ENCODE measurements around the gene PTH2.

PTH2 gene

DNA sequence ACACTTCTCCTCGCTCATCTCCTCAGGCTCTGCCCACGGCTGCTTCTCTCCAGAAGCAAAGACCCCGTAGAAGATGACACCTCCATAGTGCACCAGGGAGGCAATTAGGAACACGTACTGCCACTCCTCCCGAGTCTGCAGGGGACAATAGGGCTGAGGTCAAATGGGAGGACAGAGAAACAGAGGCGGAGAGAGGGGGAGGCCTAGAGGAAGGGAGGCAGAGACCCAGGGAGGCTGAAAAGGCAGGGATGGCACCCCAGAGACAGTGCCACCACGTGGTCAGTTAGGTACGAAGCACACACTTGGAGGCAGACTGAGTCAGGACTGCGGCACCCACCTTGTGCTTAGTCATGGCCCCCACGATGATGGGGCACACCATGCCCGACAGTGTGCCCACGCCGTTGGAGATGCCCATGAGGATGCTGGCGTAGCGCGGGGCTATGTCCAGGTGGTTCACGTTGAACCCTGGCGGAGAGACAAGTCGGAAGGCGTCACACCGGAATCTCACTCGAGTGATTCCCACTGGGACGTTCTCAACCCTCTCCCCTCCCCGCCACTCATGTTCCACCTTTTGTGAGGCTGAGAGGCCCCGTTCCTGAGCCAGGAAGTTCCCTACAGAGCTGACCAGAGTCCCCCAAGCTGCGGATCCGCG is 7.6 kb upstream of the PTH2 start:
- DNase-seq: no peak

DNA sequence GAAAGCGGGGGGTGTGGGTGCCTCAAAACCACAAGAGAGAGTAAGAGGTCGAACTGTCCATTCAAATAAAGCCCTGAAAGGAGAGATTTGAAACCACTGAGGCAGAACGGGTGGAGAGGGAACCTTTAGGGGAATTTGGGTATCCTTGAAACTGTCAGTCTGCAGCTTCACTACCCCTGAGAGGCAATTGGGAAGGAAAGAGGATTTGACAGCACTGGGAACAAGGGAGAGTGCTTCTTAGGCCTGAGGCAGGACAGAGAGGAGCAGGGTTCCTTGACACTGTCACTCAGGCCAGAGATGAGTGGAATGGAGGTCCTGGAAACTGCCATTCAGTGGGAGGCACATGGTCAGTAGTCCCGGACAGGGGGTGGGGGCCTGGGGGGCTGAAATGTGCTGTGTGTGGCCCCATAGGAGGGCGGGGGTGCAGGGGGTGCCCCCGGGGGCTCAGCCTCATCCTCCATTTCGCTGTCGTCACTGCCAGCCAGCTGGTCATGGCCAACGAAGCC is 7.0 kb upstream of the PTH2 start:
- no peak for DNase-seq

DNA sequence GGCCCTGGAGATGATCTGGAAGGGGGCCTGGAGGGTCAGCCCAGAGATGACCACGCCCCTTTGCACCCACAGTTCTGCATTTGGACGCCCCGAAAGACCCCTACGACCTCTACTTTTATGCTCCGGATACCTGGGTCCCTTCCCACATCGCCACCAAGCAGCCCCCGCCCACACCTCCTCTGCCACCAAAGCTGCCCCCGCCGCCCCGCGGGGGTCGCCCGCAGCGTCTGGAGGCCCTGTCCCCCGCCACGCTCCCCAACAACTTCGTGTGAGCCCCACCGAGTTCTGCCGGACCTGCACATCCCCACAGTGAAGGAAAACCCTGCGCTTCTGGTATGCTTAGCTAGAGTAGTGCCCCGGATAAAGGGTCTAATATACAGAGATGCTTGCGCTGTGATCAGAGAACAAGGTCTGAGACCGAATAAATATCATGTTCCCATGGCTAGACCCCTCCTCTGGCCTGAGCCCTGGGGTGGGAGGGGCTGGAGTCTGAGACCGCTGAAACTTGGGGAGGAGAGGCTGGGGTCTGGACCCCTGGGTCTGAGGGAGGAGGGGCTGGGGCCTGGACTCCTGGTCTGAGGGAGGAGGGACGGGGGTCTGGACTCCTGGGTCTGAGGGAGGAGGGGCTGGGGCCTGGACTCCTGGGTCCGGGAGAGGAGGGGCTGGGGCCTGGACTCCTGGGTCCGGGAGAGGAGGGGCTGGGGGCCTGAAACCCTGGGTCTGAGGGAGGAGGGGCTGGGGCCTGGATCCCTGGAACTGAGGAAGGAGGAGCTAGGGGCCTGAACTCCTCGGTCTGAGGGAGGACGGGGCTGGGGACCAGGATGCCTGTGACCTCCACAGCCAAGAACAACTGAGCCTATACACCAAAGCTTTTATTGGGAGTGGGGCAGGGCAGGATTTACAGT is 5.6 kb upstream of the PTH2 start:
- DNase-seq: no peak

DNA sequence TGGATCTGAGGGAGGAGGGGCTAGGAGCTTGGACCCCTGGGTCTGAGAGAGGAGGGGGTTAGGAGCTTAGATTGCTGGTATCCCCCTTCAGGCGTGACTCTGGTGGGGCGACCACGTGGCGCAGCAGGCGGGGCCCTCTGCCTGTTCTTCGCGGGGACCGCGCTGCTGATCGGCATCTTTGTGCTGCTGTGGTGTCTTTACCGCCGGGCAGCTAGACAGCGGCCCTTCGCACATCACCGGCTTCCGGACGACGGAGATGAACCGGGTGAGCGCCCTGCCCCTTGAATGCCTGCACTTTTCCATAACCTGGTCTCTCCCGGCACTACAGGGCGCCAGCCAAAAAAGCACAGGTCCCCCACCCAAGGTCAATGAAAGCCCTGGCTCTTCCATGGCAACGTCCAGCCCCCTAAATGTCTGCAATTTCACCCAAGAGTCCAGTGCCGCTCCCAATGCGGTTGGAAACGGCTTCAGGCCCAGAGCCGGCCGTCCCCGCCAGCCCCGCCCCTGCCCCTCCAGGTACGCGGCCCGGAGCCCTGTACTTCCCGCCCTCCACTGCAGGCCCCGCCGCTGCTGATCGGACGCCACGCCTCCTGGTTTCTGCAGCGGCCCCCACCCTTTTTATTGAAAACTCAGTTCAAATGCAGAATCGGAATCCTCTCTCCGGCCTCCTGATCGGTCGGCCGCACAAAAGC is 4.8 kb upstream of the PTH2 start:
- no peak for DNase-seq

DNA sequence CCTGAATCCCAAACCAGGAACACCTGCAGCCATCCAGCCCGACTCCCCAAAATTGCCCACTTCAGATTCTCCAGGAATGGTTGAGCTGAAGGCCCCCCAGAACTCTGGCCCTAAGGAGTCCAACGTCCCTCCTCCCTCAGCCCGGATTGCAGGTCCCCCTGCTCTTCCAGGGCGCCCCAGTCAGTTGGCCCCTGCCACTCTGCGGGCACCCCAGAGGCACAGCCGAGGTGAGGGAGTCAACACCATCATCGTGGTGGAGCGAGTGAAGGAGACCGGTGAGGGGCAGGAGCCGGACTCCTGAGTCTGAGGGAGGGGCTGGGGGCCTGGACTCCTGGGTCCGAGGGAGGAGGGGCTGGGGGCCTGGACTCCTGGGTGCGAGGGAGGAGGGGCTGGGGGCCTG is 4.1 kb upstream of the PTH2 start:
- no peak for DNase-seq

DNA sequence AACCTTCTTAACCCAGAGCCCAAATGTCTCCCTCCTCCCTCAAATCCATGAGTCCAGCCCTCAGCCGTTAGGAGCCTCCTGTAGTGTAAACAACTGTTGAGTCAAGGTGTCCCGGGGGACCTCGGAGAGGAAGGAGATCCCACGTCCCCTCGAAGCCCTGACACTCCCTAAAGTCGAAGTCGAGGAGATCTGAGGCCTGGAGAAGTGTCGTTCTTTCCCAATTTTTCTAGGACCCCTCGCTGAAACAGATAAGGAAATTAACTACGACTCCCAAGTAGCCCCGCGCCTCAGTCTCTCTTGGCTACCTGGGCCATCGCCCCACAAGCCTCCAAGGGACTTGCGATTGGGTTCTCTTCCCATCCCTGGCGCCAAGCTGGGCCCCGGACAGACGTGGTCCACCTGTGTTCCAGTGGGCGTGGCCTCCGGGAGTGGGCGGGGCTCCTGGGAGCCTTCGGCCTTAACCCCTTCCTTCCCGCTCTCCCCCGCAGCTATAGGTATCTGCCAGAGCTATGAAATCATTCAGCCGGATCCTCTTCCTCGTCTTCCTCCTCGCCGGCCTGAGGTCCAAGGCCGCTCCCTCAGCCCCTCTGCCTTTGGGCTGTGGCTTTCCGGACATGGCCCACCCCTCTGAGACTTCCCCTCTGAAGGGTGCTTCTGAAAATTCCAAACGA is 2.8 kb upstream of the PTH2 start:
- peak; percentile 75 for DNase-seq

DNA sequence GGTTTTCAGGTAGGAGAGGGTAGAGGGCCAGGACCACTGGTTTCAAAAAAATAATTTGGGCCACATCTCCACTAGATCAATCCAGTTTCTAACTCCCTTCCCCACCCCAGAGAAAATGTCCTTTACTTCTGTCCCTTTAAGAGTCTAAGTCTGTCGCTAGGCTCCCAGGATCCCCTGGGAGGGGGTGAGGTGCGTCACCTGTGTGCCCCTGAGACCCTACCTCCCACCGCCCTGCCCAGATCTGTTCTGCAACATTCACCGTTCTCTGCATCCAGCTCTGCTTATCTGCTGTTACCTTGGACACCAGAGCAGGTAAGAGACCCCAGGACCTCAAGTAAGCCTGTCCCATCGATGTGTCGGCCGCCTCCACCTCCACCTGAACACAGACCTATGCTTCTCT is 1.9 kb upstream of the PTH2 start, which contains the start of gene GFY:
TSS of gene GFY (plus strand) at position 211 of the 400 bp plus-strand sequence. CDS start 1,043 bp downstream, outside the sequence.
- DNase-seq: no peak

DNA sequence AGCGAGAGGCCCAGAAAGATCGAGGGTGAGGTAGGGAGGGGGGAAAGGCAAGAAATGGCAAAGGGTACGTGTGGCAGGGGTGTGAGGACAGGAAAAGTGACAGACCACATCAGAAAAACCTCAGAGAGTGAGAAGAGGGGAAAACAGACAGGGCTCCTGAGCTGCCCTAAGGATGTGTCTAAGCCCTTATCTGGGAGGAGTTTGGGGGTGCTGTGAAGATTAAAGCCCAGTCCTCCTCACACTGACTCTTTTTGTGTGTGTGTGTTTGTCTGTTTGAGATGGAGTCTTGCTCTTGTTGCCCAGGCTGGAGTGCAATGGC is 703 bp upstream of the PTH2 start:
- DNase-seq: no peak

DNA sequence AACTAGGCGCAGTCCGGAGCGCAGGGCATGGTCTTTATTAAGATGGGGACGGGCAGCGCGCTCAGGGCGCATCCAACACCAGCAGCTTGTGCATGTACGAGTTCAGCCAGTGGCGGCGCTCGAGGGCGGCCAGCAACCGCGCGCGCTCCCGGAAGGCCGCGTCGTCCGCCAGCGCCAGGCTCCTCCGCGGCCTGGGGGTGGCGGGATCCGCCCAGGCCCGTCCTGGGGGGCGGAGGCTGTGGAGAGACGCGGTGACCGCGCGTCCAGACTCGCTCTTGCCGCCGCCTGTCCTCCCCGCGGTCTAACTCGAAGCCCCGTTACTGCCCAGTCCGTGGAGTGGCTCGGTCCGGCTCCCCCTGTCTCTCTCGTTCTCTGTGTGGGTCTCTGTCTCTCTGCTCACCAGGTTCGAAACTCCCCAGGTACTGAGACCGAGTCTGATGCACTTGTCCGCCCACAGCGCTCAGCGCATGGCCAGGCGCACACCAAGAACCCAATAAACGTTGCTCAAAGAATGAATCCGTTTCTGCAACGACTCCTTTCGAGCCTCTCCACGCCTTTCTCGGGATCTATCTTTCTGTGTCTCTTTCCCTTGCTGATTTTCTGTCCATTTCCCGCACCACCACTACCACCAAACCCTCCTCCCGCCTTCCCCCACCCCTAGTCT is 702 bp downstream of the PTH2 start:
- DNase-seq: peak; percentile 79

DNA sequence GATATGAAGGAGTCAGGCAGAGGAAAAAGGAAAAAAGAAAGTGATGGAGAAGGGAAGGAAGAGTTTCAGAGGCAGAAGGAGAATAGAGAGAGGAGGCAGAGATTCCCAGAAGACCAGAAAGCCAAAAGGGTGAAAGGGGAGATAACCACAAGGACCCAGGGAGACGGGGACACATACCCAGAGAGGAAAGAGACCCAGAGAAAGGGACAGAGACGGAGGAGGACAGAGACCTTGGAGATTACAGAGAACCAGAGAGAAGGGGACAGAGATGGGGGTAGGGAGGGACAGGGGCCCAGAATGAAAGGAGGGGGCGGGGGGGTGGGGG is 1.4 kb downstream of the PTH2 start:
- DNase-seq: no peak

DNA sequence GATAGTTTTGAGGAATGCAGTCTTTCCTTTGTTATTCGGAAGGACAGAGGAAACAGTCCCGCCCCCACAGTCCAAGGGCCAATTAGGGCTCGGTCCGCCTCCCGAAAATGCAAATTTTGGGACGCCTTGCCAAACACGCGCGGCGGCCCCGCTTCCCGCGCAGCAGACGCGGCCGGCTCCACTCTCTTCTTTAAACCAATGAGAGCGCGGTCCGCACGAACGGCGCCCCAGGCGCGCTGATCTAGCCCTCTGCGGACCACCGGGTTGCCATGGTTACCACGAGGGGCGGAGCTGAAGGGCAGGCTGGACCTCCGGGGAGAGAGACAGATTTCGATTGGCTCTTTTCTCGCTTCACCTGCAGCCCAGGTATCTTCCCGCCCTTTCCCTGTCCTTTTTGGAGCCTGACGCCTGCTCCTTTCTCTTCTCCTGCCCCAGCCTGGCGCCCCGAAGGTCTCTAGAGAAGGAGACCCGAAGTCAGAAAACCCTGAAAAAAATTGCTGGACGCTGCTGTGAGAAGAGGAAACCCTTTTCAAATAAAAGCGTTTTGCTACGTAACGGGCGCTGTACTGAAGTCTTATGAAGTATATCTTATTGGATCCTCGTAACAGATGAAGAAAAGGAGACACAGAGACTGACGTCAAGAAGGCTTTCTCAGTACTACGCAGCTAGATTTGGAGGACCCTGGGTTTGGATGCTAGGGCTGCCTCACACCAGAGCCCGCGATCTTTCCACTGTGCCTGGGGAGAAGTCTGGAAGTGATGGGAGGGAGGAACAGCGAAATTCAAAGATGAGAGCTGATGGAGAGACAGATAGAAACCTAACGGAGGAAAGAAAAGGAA is 2.0 kb downstream of the PTH2 start:
- DNase-seq: peak; percentile 77

DNA sequence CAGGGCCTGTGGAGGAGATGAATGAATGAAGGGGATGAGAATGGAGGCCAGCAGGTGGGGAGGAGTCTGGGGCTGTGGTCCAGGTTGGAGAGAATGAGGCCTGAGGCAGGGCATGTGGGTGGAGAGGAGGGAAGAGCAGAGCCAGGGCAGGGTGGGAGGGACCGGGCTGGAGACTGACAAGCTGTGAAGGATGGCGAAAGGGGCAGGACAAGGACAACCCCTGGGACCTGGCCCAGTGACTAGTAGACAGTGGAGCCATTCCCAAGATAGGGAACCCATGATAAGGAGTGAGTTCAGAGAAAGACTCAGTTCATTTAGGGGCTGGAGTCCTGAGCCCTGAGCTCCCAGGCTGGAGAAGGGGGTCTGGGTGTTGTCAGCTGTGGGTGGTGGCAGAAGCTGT is 3.0 kb downstream of the PTH2 start:
- no peak for DNase-seq

DNA sequence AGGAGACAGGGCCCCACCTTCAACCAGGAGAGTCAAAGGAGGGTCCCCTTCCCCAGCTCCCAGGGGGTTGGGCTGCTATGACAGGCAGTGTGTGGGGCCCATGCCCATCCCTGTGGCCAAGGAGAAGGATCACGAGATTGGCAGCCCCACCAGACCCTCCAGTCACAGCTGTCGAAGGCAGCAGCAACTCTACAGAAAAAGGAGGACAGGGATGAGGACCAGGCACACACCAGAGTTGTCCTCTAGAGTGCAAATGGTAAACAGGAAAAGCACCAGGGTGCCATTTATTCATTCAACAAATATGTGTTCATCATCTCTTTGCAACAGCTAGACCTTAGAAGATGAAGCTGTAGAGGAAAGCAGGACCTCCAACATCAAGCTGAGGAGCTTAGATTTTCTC is 4.1 kb downstream of the PTH2 start:
- no peak for DNase-seq

DNA sequence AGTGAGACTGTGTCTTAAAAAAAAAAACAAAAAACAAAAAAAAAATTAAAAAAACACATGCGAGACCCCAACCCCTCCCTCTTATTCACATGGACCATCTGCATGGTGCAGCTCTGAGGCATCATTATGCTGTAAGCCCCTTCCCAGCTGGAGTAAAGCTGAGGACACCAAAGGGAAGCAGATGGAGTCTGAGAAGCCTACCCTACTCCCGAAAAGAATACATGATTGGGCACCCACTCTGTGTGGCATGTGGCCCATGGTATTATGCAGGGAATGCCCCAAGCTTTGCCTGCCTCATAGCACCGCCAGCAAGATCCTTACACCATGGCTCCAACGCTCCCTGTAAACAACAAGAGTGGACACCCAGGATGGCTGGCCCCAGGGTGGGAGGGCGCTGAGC is 4.7 kb downstream of the PTH2 start:
- DNase-seq: no peak

DNA sequence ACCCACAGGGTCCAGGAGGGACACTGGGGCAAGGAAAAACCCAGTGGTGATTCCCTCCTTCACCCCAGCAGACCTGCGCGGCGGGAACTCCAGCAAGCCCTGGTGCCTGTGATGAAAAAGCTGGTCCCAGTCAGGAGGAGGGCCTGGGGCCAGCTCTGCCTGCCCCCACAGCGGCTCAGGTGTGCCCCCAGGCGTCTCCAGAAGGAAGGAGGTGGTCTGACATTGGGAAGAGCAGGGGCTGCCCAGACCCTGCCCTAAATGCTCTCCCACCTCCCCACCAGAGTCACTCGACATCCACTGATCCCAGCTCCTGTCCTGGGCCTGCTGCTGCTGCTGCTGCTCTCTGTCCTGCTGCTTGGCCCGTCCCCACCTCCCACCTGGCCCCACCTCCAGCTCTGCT is 6.2 kb downstream of the PTH2 start:
- DNase-seq: no peak

DNA sequence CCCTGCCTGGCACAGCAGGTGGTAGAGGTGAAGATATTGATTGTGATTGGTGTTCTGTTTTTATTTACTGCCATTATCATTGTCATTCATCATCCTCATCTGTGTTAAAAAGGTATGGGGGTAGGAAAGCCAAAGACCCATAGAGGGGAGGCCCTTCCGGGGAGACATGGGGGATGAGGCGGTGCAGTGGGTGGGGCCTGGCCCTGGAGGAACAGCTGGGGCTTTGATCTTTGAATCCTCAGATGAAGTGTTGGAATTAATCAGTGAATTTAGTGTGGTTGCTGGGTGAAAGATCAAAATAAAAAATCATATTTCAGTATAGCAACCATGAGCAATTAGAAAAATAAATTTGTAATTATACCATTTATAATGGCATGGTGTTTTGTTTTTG is 7.4 kb downstream of the PTH2 start:
- no peak for DNase-seq

DNA sequence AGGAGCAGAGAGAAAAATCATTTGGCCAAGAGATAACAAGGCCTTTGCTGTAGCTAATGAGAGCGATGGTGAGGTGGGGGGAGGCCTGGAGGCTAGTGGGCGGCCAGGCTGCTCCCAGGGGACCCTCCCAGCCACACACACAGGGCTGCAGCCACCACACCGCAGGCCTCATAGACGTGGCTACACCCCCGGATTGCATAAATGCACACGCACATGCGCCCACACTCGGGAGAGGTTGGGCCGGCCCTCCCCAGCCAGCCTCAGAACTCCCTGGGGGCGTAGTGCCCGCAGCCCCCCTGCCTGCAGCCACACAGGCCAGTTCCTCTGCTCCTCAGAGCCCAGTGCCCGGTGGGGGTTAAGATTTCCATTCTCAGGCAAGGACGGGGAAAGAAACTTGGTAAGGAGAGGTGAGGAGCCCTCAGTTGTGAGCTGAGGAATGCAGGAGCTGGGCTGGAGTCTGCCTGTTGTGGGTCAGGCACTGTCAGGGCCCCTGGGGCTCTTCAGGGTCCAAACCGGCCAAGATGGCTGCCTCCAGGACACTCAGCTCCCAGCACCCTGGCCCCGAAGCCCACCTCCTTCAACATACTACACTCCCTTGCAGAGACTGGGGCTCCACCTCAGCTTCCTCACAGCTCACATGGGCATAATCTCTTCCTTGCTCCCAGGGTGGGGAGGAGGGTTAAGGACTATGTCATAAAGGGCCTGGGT is 8.0 kb downstream of the PTH2 start:
- DNase-seq: no peak

DNA sequence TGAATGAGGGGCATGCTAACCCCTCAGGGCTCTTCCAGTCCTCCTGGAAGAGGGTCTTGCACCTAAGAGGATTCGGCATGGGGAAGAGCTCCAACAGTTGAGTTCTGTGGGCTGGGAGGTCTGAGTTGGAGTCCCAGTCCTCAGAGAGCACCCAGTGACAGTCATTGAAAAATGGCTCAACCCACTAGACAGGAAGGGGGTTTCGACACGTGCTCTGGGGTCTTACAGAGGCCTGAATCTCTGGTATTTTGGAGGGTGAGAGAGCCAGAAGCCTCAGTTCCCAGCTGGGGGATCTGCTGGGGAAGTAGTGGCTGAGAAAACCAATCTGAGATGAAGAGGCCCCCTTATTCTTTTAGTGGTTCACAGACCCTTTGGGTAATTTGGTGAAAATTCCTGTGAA is 9.0 kb downstream of the PTH2 start:
- no peak for DNase-seq

DNA sequence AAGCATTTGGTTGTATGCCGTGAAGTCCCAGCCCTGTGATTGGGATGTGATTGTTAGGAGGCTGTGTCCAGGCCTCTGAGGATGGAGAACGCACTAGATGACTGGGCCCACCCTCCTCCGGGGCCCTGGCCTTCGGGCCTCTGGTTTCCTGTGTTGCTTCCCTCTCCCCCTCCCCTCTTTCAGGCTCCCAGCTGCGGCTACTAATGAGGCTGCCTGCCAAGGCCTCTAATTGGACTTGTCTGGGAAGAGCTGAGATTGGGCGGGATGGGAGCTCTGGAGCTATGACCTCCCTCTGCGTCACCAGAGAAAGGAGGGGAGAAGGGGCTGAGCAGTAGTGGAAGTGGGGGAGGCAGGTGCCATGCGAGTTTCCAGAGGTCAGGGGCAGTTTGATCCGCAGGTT is 9.9 kb downstream of the PTH2 start:
- no peak for DNase-seq

DNA sequence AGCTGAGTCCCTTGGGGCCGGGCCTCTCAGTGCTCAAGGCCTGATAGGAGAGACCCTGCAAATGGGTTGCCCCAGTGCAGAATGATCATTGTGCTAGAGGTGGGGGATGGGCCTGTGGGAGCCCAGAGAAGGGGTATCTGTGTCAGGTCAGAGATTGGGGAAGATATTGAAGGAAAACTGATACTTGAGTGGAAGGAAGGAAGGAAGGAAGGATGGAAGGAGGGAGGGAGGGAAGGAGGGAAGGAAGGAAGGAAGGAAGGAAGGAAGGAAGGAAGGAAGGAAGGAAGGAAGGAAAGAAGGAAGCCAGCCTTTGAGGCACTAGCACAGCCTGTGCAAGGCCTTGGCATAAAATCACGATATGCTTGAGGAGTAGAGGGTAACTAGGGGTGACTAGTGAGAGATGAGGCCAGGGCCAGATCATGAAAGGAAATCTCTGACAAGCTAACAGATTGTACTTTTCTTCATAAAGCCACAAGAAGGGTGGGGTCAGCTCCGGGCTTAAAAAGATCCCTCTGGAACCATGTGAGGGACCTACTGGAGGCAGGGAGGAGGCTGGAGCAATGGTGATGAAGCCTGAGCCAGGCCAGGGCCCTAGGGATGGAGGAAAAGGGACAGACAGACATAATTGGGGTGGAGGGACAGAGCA is 11.4 kb downstream of the PTH2 start:
- no peak for DNase-seq
